ENCODE measurements around the gene PPP1R3F. TPM values are rescaled to one million over a fixed set of nuclear protein-coding genes. Genes with fewer than 3 reads are reported as not detected.

The PPP1R3F gene
- polyA plus RNA-seq, 3 donors, result 5.7 to 10.0 (median 7.1) TPM

GRCh38 chrX:49266523-49267445, 2.8 kb upstream of the PPP1R3F start:
- no peak for DNase-seq (ENCODE audit: extremely low read depth in 1 of 11, low read depth in 9 of 11, low spot score in 4 of 11)

- no peak for DNase-seq (ENCODE audit: extremely low read depth in 1 of 11, low read depth in 9 of 11, low spot score in 4 of 11)
Measured at GRCh38 chrX:49268702-49269009, 937 bp upstream of the PPP1R3F start.

- DNase-seq (ENCODE audit: extremely low read depth in 1 of 11, low read depth in 9 of 11, low spot score in 4 of 11), result peak; percentile 82 to 95 (median 91)
Measured at GRCh38 chrX:49269010-49269766, 405 bp upstream of the PPP1R3F start.

- no peak for DNase-seq (ENCODE audit: extremely low read depth in 1 of 11, low read depth in 9 of 11, low spot score in 4 of 11)
Measured at GRCh38 chrX:49270249-49270921, 792 bp downstream of the PPP1R3F start.

GRCh38 chrX:49271341-49271740, 1.7 kb downstream of the PPP1R3F start:
- no peak for DNase-seq (ENCODE audit: extremely low read depth in 1 of 11, low read depth in 9 of 11, low spot score in 4 of 11)

- DNase-seq (ENCODE audit: extremely low read depth in 1 of 11, low read depth in 9 of 11, low spot score in 4 of 11), result no peak
Measured at GRCh38 chrX:49272421-49272820, 2.8 kb downstream of the PPP1R3F start.

- DNase-seq (ENCODE audit: extremely low read depth in 1 of 11, low read depth in 9 of 11, low spot score in 4 of 11), result no peak
Measured at GRCh38 chrX:49273181-49273727, 3.7 kb downstream of the PPP1R3F start.

- no peak for DNase-seq (ENCODE audit: extremely low read depth in 1 of 11, low read depth in 9 of 11, low spot score in 4 of 11)
Measured at GRCh38 chrX:49276207-49276606, 6.6 kb downstream of the PPP1R3F start.

- DNase-seq (ENCODE audit: extremely low read depth in 1 of 11, low read depth in 9 of 11, low spot score in 4 of 11), result no peak
Measured at GRCh38 chrX:49276671-49277534, 7.3 kb downstream of the PPP1R3F start.

- no peak for DNase-seq (ENCODE audit: extremely low read depth in 1 of 11, low read depth in 9 of 11, low spot score in 4 of 11)
Measured at GRCh38 chrX:49277535-49277830, 7.9 kb downstream of the PPP1R3F start.

- no peak for DNase-seq (ENCODE audit: extremely low read depth in 1 of 11, low read depth in 9 of 11, low spot score in 4 of 11)
Measured at GRCh38 chrX:49278081-49278480, 8.5 kb downstream of the PPP1R3F start.

- DNase-seq (ENCODE audit: extremely low read depth in 1 of 11, low read depth in 9 of 11, low spot score in 4 of 11), result peak in 1 of 11 donors; percentile 18
Measured at GRCh38 chrX:49282647-49283011, 13.0 kb downstream of the PPP1R3F start.

GRCh38 chrX:49284212-49284611, 14.6 kb downstream of the PPP1R3F start:
- DNase-seq (ENCODE audit: extremely low read depth in 1 of 11, low read depth in 9 of 11, low spot score in 4 of 11), result no peak

- no peak for DNase-seq (ENCODE audit: extremely low read depth in 1 of 11, low read depth in 9 of 11, low spot score in 4 of 11)
Measured at GRCh38 chrX:49286136-49286535, 16.5 kb downstream of the PPP1R3F start.

- no peak for DNase-seq (ENCODE audit: extremely low read depth in 1 of 11, low read depth in 9 of 11, low spot score in 4 of 11)
Measured at GRCh38 chrX:49286581-49286980, 17.0 kb downstream of the PPP1R3F start.

- DNase-seq (ENCODE audit: extremely low read depth in 1 of 11, low read depth in 9 of 11, low spot score in 4 of 11), result no peak
Measured at GRCh38 chrX:49287665-49288064, 18.1 kb downstream of the PPP1R3F start.

GRCh38 chrX:49290215-49290614, 20.6 kb downstream of the PPP1R3F start:
- no peak for DNase-seq (ENCODE audit: extremely low read depth in 1 of 11, low read depth in 9 of 11, low spot score in 4 of 11)

GRCh38 chrX:49291615-49292337, 22.2 kb downstream of the PPP1R3F start:
- peak in 4 of 11 donors; percentile 17 to 41 (median 33) for DNase-seq (ENCODE audit: extremely low read depth in 1 of 11, low read depth in 9 of 11, low spot score in 4 of 11)

Data from renal cortex interstitium (tissue), 11 donors.